Uterus (tissue), 2 donors: Measurements from ENCODE around the gene PIK3R3.

Experiments used
- CTCF ChIP-seq, 4 experiments: fragments of 200-600 bp in 2 of 4; fragments of 450-650 bp in 2 of 4; sonication (generic) in 2 of 4; IDR thresholded peaks; one replicate each; pipeline ENCODE4 v1.5.1; 2016 to 2019; ENCODE audit warnings: antibody characterized with exemption in 4 of 4, mild to moderate bottlenecking in 2 of 4, moderate library complexity in 1 of 4
- POLR2A ChIP-seq, 2 donors: fragments of 450-650 bp; IDR thresholded peaks; one replicate each; pipeline ENCODE4 v1.6.1; 2016; ENCODE audit warnings: antibody characterized with exemption in 2 of 2, mild to moderate bottlenecking in 1 of 2, moderate library complexity in 1 of 2

- TF ChIP-seq CTCF (IDR thresholded peaks at IDR 0.05): no peak
- no peak for TF ChIP-seq POLR2A (IDR thresholded peaks at IDR 0.05)
Measured at GRCh38 chr1:46133781-46134350, 1.4 kb upstream of the PIK3R3 start.
